Activated CD8-positive, alpha-beta memory T cell treated with anti-CD3 and anti-CD28 coated beads, Interleukin-2, amount 10 ng/mL, durations not matched to agents 7 days and 5 days (primary cell): ENCODE data around the gene AP1G2. TPM values are rescaled to one million over a fixed set of nuclear protein-coding genes. Genes with fewer than 3 reads are reported as not detected.

Source experiments
- ATAC-seq: fragments of 150-1000 bp; cut with Tn5 transposase; one replicate; pipeline ENCODE4 v1.10.0; 2021; ENCODE audit warnings: moderate library complexity
- CTCF ChIA-PET: fragments of 350-600 bp; sonication (Branson Sonifier 250); formaldehyde crosslinking; loops from one replicate; lab custom pipeline; 2021; ENCODE audit warnings: antibody characterized with exemption; lab: Charles Lee
- DNase-seq: peaks from one replicate; pipeline ENCODE4 v3.0.0-alpha.2; 2020
- H3K27ac Mint-ChIP-seq: one replicate; pipeline ENCODE4 v1.8.0; 2021; ENCODE audit warnings: mild to moderate bottlenecking, mixed read lengths
- H3K27me3 Mint-ChIP-seq: one replicate; pipeline ENCODE4 v1.8.0; 2021; ENCODE audit warnings: mixed read lengths
- H3K36me3 Mint-ChIP-seq: one replicate; pipeline ENCODE4 v1.8.0; 2021; ENCODE audit warnings: mild to moderate bottlenecking, mixed read lengths
- H3K4me1 Mint-ChIP-seq: one replicate; pipeline ENCODE4 v1.8.0; 2021; ENCODE audit warnings: mixed read lengths
- H3K4me3 Mint-ChIP-seq: one replicate; pipeline ENCODE4 v1.8.0; 2021; ENCODE audit warnings: mild to moderate bottlenecking, moderate library complexity, mixed read lengths
- H3K9me3 Mint-ChIP-seq: one replicate; pipeline ENCODE4 v1.8.0; 2022; ENCODE audit warnings: low read depth, mixed read lengths
- total RNA-seq, 2 experiments: library from RNA; stranded (reverse); gene quantifications; one replicate each; pipeline ENCODE4 v1.2.3, GENCODE V29; 2021

AP1G2 gene
- total RNA-seq, 2 experiments from 2014 or later: 222 to 294 TPM

- H3K4me1 Mint-ChIP-seq: peaks cover 2% of the 10 kb centered on the region
- H3K9me3 Mint-ChIP-seq: no peaks in the 10 kb centered on the region
- H3K36me3 Mint-ChIP-seq: no peaks in the 10 kb centered on the region
- H3K27ac Mint-ChIP-seq: no peak overlapping the region
- CTCF ChIA-PET: interaction anchor here (1.3 kb wide), 1 partner anchor 27 kb away, joined by 3 read pairs; no protein-coding TSS in a partner anchor
- peaks cover 2% of the 10 kb centered on the region for H3K27me3 Mint-ChIP-seq
- no peak overlapping the region for H3K4me3 Mint-ChIP-seq
- ATAC-seq: no peak
- DNase-seq: no peak
Observed at GRCh38 chr14:23535943-23536342, 31.6 kb downstream of the AP1G2 start.

- Mint-ChIP-seq H3K27ac (no peak overlapping the region), H3K9me3 (no peaks in the 10 kb centered on the region), H3K36me3 (no peaks in the 10 kb centered on the region), H3K4me3 (no peak overlapping the region), H3K4me1 (no peaks in the 10 kb centered on the region), H3K27me3 (no peaks in the 10 kb centered on the region)
- DNase-seq: no peak
- CTCF ChIA-PET: interaction anchor here (1.4 kb wide), 1 partner anchor 26 kb away, joined by 5 read pairs; no protein-coding TSS in a partner anchor
- ATAC-seq: no peak
Observed at GRCh38 chr14:23533652-23534435, 33.7 kb downstream of the AP1G2 start.

GRCh38 chr14:23532658-23533057, 34.9 kb downstream of the AP1G2 start:
- H3K4me3 Mint-ChIP-seq: no peak overlapping the region
- DNase-seq (no peak), ATAC-seq (no peak)
- no peaks in the 10 kb centered on the region for H3K27me3 Mint-ChIP-seq
- no peaks in the 10 kb centered on the region for H3K36me3 Mint-ChIP-seq
- H3K4me1 Mint-ChIP-seq: no peaks in the 10 kb centered on the region
- H3K9me3 Mint-ChIP-seq: no peaks in the 10 kb centered on the region
- H3K27ac Mint-ChIP-seq: no peak overlapping the region
- CTCF ChIA-PET: interaction anchor here (1.4 kb wide), 1 partner anchor 27 kb away, joined by 5 read pairs; no protein-coding TSS in a partner anchor

- CTCF ChIA-PET: interaction anchor here (3.1 kb wide), 1 partner anchor 8 kb away, joined by 16 read pairs; no protein-coding TSS in a partner anchor
- Mint-ChIP-seq H3K36me3 (no peaks in the 10 kb centered on the region), H3K27me3 (no peaks in the 10 kb centered on the region), H3K4me1 (no peaks in the 10 kb centered on the region), H3K27ac (no peak overlapping the region), H3K9me3 (no peaks in the 10 kb centered on the region), H3K4me3 (no peak overlapping the region)
- DNase-seq: no peak
- ATAC-seq: no peak
Observed at GRCh38 chr14:23531391-23531790, 36.2 kb downstream of the AP1G2 start.

GRCh38 chr14:23530375-23531055, 37.1 kb downstream of the AP1G2 start:
- ATAC-seq: no peak
- CTCF ChIA-PET: interaction anchor here (0.7 to 3.1 kb wide), 2 partner anchors 9 to 19 kb away, joined by 3 to 16 read pairs; no protein-coding TSS in a partner anchor
- Mint-ChIP-seq H3K9me3 (no peaks in the 10 kb centered on the region), H3K27me3 (no peaks in the 10 kb centered on the region), H3K36me3 (no peaks in the 10 kb centered on the region), H3K27ac (no peak overlapping the region), H3K4me3 (no peak overlapping the region), H3K4me1 (no peaks in the 10 kb centered on the region)
- no peak for DNase-seq

GRCh38 chr14:23529016-23529415, 38.6 kb downstream of the AP1G2 start:
- Mint-ChIP-seq H3K36me3 (no peaks in the 10 kb centered on the region), H3K27ac (no peak overlapping the region), H3K4me1 (no peaks in the 10 kb centered on the region), H3K9me3 (no peaks in the 10 kb centered on the region), H3K27me3 (no peaks in the 10 kb centered on the region), H3K4me3 (no peak overlapping the region)
- no peak for DNase-seq
- CTCF ChIA-PET: interaction anchor here (1.7 to 3.1 kb wide), 2 partner anchors 10 to 51 kb away, joined by 4 to 16 read pairs; no protein-coding TSS in a partner anchor
- no peak for ATAC-seq

GRCh38 chr14:23528555-23528954, 39.0 kb downstream of the AP1G2 start:
- ATAC-seq: no peak
- DNase-seq: no peak
- CTCF ChIA-PET: interaction anchor here (1.7 to 3.1 kb wide), 2 partner anchors 11 to 50 kb away, joined by 4 to 16 read pairs; no protein-coding TSS in a partner anchor
- no peak overlapping the region for H3K27ac Mint-ChIP-seq
- H3K27me3 Mint-ChIP-seq: no peaks in the 10 kb centered on the region
- no peaks in the 10 kb centered on the region for H3K36me3 Mint-ChIP-seq
- no peak overlapping the region for H3K4me3 Mint-ChIP-seq
- H3K9me3 Mint-ChIP-seq: no peaks in the 10 kb centered on the region
- no peaks in the 10 kb centered on the region for H3K4me1 Mint-ChIP-seq

- no peak for DNase-seq
- Mint-ChIP-seq H3K27ac (no peak overlapping the region), H3K27me3 (no peaks in the 10 kb centered on the region), H3K4me1 (no peaks in the 10 kb centered on the region), H3K4me3 (no peak overlapping the region), H3K9me3 (no peaks in the 10 kb centered on the region), H3K36me3 (no peaks in the 10 kb centered on the region)
- no peak for ATAC-seq
- CTCF ChIA-PET: interaction anchor here (0.8 kb wide), 1 partner anchor 47 kb away, joined by 3 read pairs; no protein-coding TSS in a partner anchor
Observed at GRCh38 chr14:23525611-23526010, 42.0 kb downstream of the AP1G2 start.

GRCh38 chr14:23524954-23525353, 42.6 kb downstream of the AP1G2 start:
- CTCF ChIA-PET: interaction anchor here (0.8 kb wide), 1 partner anchor 46 kb away, joined by 3 read pairs; no protein-coding TSS in a partner anchor
- Mint-ChIP-seq H3K36me3 (no peaks in the 10 kb centered on the region), H3K9me3 (no peaks in the 10 kb centered on the region), H3K4me1 (no peaks in the 10 kb centered on the region), H3K27ac (no peak overlapping the region), H3K4me3 (no peak overlapping the region), H3K27me3 (no peaks in the 10 kb centered on the region)
- DNase-seq (no peak), ATAC-seq (no peak)

GRCh38 chr14:23523229-23524016, 44.2 kb downstream of the AP1G2 start:
- CTCF ChIA-PET: no interaction called here
- no peak overlapping the region for H3K27ac Mint-ChIP-seq
- ATAC-seq: no peak
- H3K4me1 Mint-ChIP-seq: no peaks in the 10 kb centered on the region
- no peaks in the 10 kb centered on the region for H3K9me3 Mint-ChIP-seq
- H3K27me3 Mint-ChIP-seq: no peaks in the 10 kb centered on the region
- H3K36me3 Mint-ChIP-seq: no peaks in the 10 kb centered on the region
- H3K4me3 Mint-ChIP-seq: no peak overlapping the region
- DNase-seq: no peak

- CTCF ChIA-PET: interaction anchor here (1.5 kb wide), 1 partner anchor 45 kb away, joined by 4 read pairs; no protein-coding TSS in a partner anchor
- ATAC-seq (no peak), DNase-seq (no peak)
- Mint-ChIP-seq H3K36me3 (no peaks in the 10 kb centered on the region), H3K27ac (no peak overlapping the region), H3K4me1 (no peaks in the 10 kb centered on the region), H3K9me3 (no peaks in the 10 kb centered on the region), H3K27me3 (no peaks in the 10 kb centered on the region), H3K4me3 (no peak overlapping the region)
Observed at GRCh38 chr14:23522643-23523198, 44.9 kb downstream of the AP1G2 start.

- H3K4me3 Mint-ChIP-seq: no peak overlapping the region
- H3K9me3 Mint-ChIP-seq: no peaks in the 10 kb centered on the region
- H3K27me3 Mint-ChIP-seq: no peaks in the 10 kb centered on the region
- ATAC-seq: no peak
- no peaks in the 10 kb centered on the region for H3K4me1 Mint-ChIP-seq
- H3K36me3 Mint-ChIP-seq: no peaks in the 10 kb centered on the region
- no peak overlapping the region for H3K27ac Mint-ChIP-seq
- no peak for DNase-seq
- CTCF ChIA-PET: interaction anchor here (0.7 to 1.5 kb wide), 3 partner anchors 38 to 44 kb away, joined by 3 to 4 read pairs (median 3); no protein-coding TSS in a partner anchor
Observed at GRCh38 chr14:23521785-23522640, 45.6 kb downstream of the AP1G2 start.
